Suppressor macrophage treated with lipopolysaccharide for 1 hour (primary cell): ENCODE measurements around the gene RXRA.

ENCODE experiments used
- DNase-seq, 3 donors: peaks; one replicate each; pipeline ENCODE4 v3.0.0-alpha.2; 2020 to 2022

Gene RXRA

GRCh38 chr9:134325096-134325812, 1.0 kb upstream of the RXRA start:
- peak; percentile 55 to 70 (median 69) for DNase-seq

GRCh38 chr9:134326724-134327601, 708 bp downstream of the RXRA start:
- DNase-seq = peak; percentile 41 to 79 (median 54)

- DNase-seq = no peak
These were observed 1.5 kb downstream of the RXRA start for GRCh38 chr9:134327671-134328231.

- peak; percentile 52 to 72 (median 55) for DNase-seq
These were observed 2.1 kb downstream of the RXRA start for GRCh38 chr9:134328341-134328840.

GRCh38 chr9:134328841-134329575, 2.8 kb downstream of the RXRA start:
- no peak for DNase-seq

GRCh38 chr9:134329576-134329855, 3.3 kb downstream of the RXRA start:
- no peak for DNase-seq

- DNase-seq = peak; percentile 83 to 84 (median 84)
These were observed 3.6 kb downstream of the RXRA start for GRCh38 chr9:134329886-134330285.

- no peak for DNase-seq
These were observed 4.3 kb downstream of the RXRA start for GRCh38 chr9:134330590-134330989.

GRCh38 chr9:134331186-134332025, 5.2 kb downstream of the RXRA start:
- no peak for DNase-seq

GRCh38 chr9:134332266-134332665, 6.0 kb downstream of the RXRA start:
- no peak for DNase-seq

- no peak for DNase-seq
These were observed 6.6 kb downstream of the RXRA start for GRCh38 chr9:134332841-134333233.

GRCh38 chr9:134333234-134333873, 7.1 kb downstream of the RXRA start:
- no peak for DNase-seq

GRCh38 chr9:134333874-134334581, 7.8 kb downstream of the RXRA start:
- DNase-seq = no peak

GRCh38 chr9:134335061-134335460, 8.8 kb downstream of the RXRA start:
- peak in 2 of 3 donors; percentile 42 to 47 for DNase-seq

GRCh38 chr9:134335486-134336220, 9.4 kb downstream of the RXRA start:
- DNase-seq = no peak

GRCh38 chr9:134336228-134336627, 10.0 kb downstream of the RXRA start:
- DNase-seq = no peak

GRCh38 chr9:134336924-134337323, 10.7 kb downstream of the RXRA start:
- DNase-seq = no peak

- DNase-seq = no peak
These were observed 11.2 kb downstream of the RXRA start for GRCh38 chr9:134337469-134337868.

- no peak for DNase-seq
These were observed 12.3 kb downstream of the RXRA start for GRCh38 chr9:134338394-134339182.
